ENCODE measurements around the gene ZNF83. TPM values are rescaled to one million over a fixed set of nuclear protein-coding genes. Genes with fewer than 3 reads are reported as not detected.

The ZNF83 gene
- total and polyA plus RNA-seq, 2 donors (not counting 1 experiment from before 2014, with no cell fraction given), result 92.3 to 95.8 TPM

DNA sequence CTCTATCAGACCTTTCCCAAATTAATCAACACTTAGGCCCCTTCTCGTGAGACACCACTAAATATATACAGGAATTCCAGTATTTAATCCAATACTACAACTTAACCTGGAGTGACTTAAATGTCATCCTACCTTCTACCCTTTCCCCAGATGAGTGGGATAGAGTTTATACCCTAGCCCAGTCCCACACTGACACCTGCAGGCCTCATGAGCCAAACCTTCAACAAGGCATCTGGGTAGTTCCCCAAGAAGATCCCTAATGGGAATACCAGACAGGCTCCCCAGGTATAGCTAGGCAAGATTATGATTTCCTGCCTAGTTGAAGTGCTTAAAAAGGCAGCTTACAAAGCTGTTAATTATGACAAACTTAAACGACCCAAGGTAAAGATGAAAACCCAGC lies 15.9 kb downstream of the ZNF83 start:
- Histone ChIP-seq H3K4me1 (ENCODE audit: control insufficient read depth in 2 of 2, insufficient read depth in 2 of 2, low read length in 2 of 2) (no peaks in the 10 kb centered on the region), H3K36me3 (replicated peaks in 1 of 2; ENCODE audit: control extremely low read depth in 1 of 2, control insufficient read depth in 1 of 2, extremely low read depth in 1 of 2, insufficient read depth in 2 of 2, low read length in 1 of 2) (peaks cover 8 to 60% of the 10 kb centered on the region in 2 experiments), H3K4me3 (ENCODE audit: control extremely low read depth in 1 of 5, extremely low read depth in 1 of 5, insufficient read depth in 1 of 5, low read depth in 2 of 5, low read length in 4 of 5) (no peak overlapping the region), H3K9ac (ENCODE audit: low read length) (no peak overlapping the region), H3K4me2 (replicated peaks; ENCODE audit: low read depth, low read length, poor library complexity, severe bottlenecking) (no peak overlapping the region), H3K9me3 (ENCODE audit: control extremely low read depth in 1 of 3, control insufficient read depth in 2 of 3, insufficient read depth in 1 of 3, low read length in 2 of 3) (peaks cover 0 to 11% (median 0%) of the 10 kb centered on the region in 3 donors), H3K27me3 (replicated peaks in 1 of 4; ENCODE audit: control extremely low read depth in 1 of 4, control insufficient read depth in 3 of 4, insufficient read depth in 4 of 4, low read length in 3 of 4) (no peaks in the 10 kb centered on the region), H3K79me2 (ENCODE audit: control insufficient read depth, insufficient read depth, low read length) (peaks cover 43% of the 10 kb centered on the region), H2AFZ (ENCODE audit: insufficient read depth, low read depth, low read length, poor library complexity, severe bottlenecking) (no peak overlapping the region), H4K20me1 (ENCODE audit: control insufficient read depth, insufficient read depth, low read length, poor library complexity, severe bottlenecking) (no peaks in the 10 kb centered on the region), H3K27ac (ENCODE audit: low read length in 2 of 2) (no peak overlapping the region)
- POLR2A ChIA-PET, result no interaction called here
- TF ChIP-seq EZH2 (IDR thresholded peaks at IDR 0.05; ENCODE audit: borderline replicate concordance, insufficient read depth, low read depth, low read length, poor library complexity, severe bottlenecking), result no peak
- TF ChIP-seq, protein P1, sequence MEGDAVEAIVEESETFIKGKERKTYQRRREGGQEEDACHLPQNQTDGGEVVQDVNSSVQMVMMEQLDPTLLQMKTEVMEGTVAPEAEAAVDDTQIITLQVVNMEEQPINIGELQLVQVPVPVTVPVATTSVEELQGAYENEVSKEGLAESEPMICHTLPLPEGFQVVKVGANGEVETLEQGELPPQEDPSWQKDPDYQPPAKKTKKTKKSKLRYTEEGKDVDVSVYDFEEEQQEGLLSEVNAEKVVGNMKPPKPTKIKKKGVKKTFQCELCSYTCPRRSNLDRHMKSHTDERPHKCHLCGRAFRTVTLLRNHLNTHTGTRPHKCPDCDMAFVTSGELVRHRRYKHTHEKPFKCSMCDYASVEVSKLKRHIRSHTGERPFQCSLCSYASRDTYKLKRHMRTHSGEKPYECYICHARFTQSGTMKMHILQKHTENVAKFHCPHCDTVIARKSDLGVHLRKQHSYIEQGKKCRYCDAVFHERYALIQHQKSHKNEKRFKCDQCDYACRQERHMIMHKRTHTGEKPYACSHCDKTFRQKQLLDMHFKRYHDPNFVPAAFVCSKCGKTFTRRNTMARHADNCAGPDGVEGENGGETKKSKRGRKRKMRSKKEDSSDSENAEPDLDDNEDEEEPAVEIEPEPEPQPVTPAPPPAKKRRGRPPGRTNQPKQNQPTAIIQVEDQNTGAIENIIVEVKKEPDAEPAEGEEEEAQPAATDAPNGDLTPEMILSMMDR (IDR thresholded peaks at IDR 0.05), result no peak
- intact Hi-C loops (cut with micrococcal nuclease), result no loop called here
- DNase-seq (no peak), ATAC-seq (ENCODE audit: low read depth) (no peak)
- Mint-ChIP-seq H3K9me3 (ENCODE audit: insufficient read depth) (peaks cover 3% of the 10 kb centered on the region), H3K27ac (no peak overlapping the region), H3K4me3 (no peak overlapping the region), H3K4me1 (peaks cover 22% of the 10 kb centered on the region), H3K27me3 (no peaks in the 10 kb centered on the region)
- 89% methylated on average over 1 of the region's 2 CpGs for WGBS (ENCODE audit: insufficient coverage)
- CTCF ChIA-PET, result no interaction called here

DNA sequence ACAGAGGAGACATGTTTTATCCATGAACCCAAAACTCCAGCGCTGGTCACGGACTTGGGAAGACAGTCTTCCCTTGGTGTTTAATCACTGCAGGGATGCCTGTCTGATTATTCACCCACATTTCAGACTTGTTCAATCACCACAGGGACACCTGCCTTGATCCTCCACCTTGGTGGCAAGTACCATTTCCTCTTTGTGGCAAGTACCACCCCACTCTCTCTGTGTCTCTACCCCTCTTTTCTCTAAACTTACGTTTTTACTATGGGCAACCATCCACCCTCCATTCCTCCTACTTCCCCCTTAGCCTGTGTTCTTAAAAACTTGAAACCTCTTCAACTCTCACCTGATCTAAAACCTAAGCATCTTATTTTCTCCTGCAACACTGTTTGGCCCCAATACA lies 16.8 kb downstream of the ZNF83 start:
- Mint-ChIP-seq H3K4me3 (no peak overlapping the region), H3K9me3 (ENCODE audit: insufficient read depth) (peaks cover 7% of the 10 kb centered on the region), H3K27me3 (no peaks in the 10 kb centered on the region), H3K27ac (no peak overlapping the region), H3K4me1 (peaks cover 22% of the 10 kb centered on the region)
- intact Hi-C loops (cut with micrococcal nuclease), result no loop called here
- Histone ChIP-seq H3K9ac (ENCODE audit: low read length) (no peak overlapping the region), H3K9me3 (ENCODE audit: control extremely low read depth in 1 of 3, control insufficient read depth in 2 of 3, insufficient read depth in 1 of 3, low read length in 2 of 3) (peaks cover 2 to 20% (median 5%) of the 10 kb centered on the region in 3 donors), H4K20me1 (ENCODE audit: control insufficient read depth, insufficient read depth, low read length, poor library complexity, severe bottlenecking) (no peaks in the 10 kb centered on the region), H3K4me1 (ENCODE audit: control insufficient read depth in 2 of 2, insufficient read depth in 2 of 2, low read length in 2 of 2) (no peaks in the 10 kb centered on the region), H2AFZ (ENCODE audit: insufficient read depth, low read depth, low read length, poor library complexity, severe bottlenecking) (no peak overlapping the region), H3K4me3 (ENCODE audit: control extremely low read depth in 1 of 5, extremely low read depth in 1 of 5, insufficient read depth in 1 of 5, low read depth in 2 of 5, low read length in 4 of 5) (no peak overlapping the region), H3K27ac (ENCODE audit: low read length in 2 of 2) (no peak overlapping the region), H3K36me3 (replicated peaks in 1 of 2; ENCODE audit: control extremely low read depth in 1 of 2, control insufficient read depth in 1 of 2, extremely low read depth in 1 of 2, insufficient read depth in 2 of 2, low read length in 1 of 2) (peaks cover 13 to 65% of the 10 kb centered on the region in 2 experiments), H3K27me3 (replicated peaks in 1 of 4; ENCODE audit: control extremely low read depth in 1 of 4, control insufficient read depth in 3 of 4, insufficient read depth in 4 of 4, low read length in 3 of 4) (no peaks in the 10 kb centered on the region), H3K79me2 (ENCODE audit: control insufficient read depth, insufficient read depth, low read length) (peaks cover 46% of the 10 kb centered on the region), H3K4me2 (replicated peaks; ENCODE audit: low read depth, low read length, poor library complexity, severe bottlenecking) (no peak overlapping the region)
- DNase-seq (no peak), ATAC-seq (ENCODE audit: low read depth) (no peak)
- CTCF ChIA-PET, result no interaction called here
- POLR2A ChIA-PET, result no interaction called here
- TF ChIP-seq, protein P1 (IDR thresholded peaks at IDR 0.05), result no peak
- no peak for TF ChIP-seq EZH2 (IDR thresholded peaks at IDR 0.05; ENCODE audit: borderline replicate concordance, insufficient read depth, low read depth, low read length, poor library complexity, severe bottlenecking)
- 73% methylated on average over 3 of the region's 3 CpGs for WGBS (ENCODE audit: insufficient coverage)
